IgD-negative memory B cell (primary cell): Measurements from ENCODE around the gene RPAP3. TPM values are rescaled to one million over a fixed set of nuclear protein-coding genes. Genes with fewer than 3 reads are reported as not detected.

Experiments used
- H3K27ac Mint-ChIP-seq, 3 donors: one replicate each; pipeline ENCODE4 v1.8.0; 2020 to 2022; ENCODE audit warnings: mild to moderate bottlenecking in 3 of 3, mixed read lengths in 3 of 3, moderate library complexity in 1 of 3
- H3K27me3 Mint-ChIP-seq: one replicate; pipeline ENCODE4 v1.8.0; 2021; ENCODE audit warnings: mixed read lengths
- H3K36me3 Mint-ChIP-seq: one replicate; pipeline ENCODE4 v1.8.0; 2020; ENCODE audit warnings: mild to moderate bottlenecking, mixed read lengths
- H3K4me1 Mint-ChIP-seq, 3 donors: one replicate each; pipeline ENCODE4 v1.8.0; 2020 to 2022; ENCODE audit warnings: mixed read lengths in 3 of 3, mild to moderate bottlenecking in 1 of 3
- H3K4me3 Mint-ChIP-seq, 4 donors: one replicate each; pipeline ENCODE4 v1.8.0; 2020 to 2022; ENCODE audit warnings: mild to moderate bottlenecking in 4 of 4, mixed read lengths in 4 of 4, moderate library complexity in 3 of 4
- H3K9me3 Mint-ChIP-seq, 3 donors: one replicate each; pipeline ENCODE4 v1.8.0; 2020 to 2021; ENCODE audit warnings: mixed read lengths in 3 of 3, mild to moderate bottlenecking in 1 of 3
- polyA plus RNA-seq: library from polyadenylated mRNA; unstranded; fragments of 300-500 nt; fragmentation: Illumina TruSeq; gene quantifications from one replicate; pipeline ENCODE4 v1.2.3, GENCODE V29; 2021

RPAP3 gene, protein sequence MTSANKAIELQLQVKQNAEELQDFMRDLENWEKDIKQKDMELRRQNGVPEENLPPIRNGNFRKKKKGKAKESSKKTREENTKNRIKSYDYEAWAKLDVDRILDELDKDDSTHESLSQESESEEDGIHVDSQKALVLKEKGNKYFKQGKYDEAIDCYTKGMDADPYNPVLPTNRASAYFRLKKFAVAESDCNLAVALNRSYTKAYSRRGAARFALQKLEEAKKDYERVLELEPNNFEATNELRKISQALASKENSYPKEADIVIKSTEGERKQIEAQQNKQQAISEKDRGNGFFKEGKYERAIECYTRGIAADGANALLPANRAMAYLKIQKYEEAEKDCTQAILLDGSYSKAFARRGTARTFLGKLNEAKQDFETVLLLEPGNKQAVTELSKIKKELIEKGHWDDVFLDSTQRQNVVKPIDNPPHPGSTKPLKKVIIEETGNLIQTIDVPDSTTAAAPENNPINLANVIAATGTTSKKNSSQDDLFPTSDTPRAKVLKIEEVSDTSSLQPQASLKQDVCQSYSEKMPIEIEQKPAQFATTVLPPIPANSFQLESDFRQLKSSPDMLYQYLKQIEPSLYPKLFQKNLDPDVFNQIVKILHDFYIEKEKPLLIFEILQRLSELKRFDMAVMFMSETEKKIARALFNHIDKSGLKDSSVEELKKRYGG
- 46.0 TPM for polyA plus RNA-seq

DNA sequence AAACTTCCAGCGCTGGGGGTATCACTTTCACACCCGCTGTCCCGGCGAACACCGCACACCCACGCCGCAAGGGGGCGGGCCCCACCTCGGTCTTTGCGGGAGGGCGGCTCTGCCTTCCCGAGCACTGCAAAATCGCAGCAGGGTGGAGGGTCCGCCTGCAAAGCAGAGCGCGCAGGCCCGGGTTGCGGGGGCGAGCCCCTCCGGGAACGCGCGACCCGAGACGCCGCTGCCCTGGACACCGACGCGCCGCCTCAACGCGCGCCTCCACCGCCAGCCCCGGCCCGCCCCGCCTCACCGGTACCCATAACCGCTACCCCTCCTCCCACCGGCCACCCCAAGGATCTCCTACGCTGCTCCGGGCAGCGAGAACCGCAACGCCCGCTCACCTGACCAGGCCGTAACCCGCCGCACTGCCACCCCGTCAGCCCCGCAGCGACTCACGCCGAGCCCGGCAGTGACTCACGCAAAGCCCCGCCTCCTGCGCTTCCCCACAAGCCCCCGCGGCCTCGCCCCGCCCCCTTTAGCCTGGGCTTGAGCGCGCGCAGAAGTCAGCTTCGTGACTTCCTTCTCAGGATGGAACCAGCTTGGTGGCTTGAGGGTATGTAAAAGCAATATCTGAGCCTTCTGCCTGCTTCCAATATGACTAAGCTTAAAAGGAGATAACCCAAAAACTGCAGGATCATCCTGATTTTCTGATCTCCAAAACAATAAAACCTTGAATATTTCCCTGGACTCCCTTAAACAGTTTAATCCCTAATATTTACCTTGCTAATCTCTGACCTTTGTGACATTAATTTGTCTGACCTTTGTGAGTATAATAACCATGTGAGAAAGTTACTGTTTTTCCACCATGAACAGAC lies at the start of gene RPAP3:
Gene RPAP3 (minus strand): TSS at position 465 of the 860 bp plus-strand sequence. CDS start 3,190 bp downstream, outside the sequence.
- H3K4me1 Mint-ChIP-seq = peaks cover 41 to 58% (median 54%) of the 10 kb centered on the region in 3 donors
- no peaks in the 10 kb centered on the region for H3K9me3 Mint-ChIP-seq
- peak within 1 kb of the TSS; percentile 85 to 100 (median 99) for H3K27ac Mint-ChIP-seq
- no peaks in the 10 kb centered on the region for H3K36me3 Mint-ChIP-seq
- H3K27me3 Mint-ChIP-seq = no peaks in the 10 kb centered on the region
- peak within 1 kb of the TSS; percentile 96 to 100 (median 97) for H3K4me3 Mint-ChIP-seq

DNA sequence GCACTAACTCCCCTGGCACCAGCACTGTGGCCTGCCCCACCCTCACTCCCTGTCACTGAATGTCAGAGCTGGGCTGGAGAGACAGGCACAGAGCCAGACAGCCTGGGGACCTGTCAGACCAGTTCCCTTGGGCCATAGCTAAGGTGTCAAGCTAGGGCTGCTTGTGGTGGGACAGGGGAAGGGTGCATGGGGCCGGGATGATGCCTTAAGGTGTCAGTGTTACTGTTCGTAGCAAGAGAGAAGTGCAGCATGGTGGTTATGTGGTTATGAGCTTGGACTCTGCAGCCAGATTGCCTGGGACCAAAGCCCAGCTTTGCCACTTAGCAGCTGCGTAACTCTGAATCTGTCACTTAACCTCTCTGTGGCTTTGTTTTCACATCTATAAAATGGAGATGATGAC lies 49.1 kb upstream of the RPAP3 start:
- H3K27me3 Mint-ChIP-seq = no peaks in the 10 kb centered on the region
- H3K9me3 Mint-ChIP-seq = peaks cover 0 to under 1% (median 0%) of the 10 kb centered on the region in 3 donors
- H3K4me3 Mint-ChIP-seq = peak overlapping the region in 2 of 4 donors; percentile 5 to 66
- H3K36me3 Mint-ChIP-seq = no peaks in the 10 kb centered on the region
- H3K27ac Mint-ChIP-seq = peak overlapping the region in 2 of 3 donors; percentile 21 to 91
- H3K4me1 Mint-ChIP-seq = peaks cover 22 to 42% (median 38%) of the 10 kb centered on the region in 3 donors

DNA sequence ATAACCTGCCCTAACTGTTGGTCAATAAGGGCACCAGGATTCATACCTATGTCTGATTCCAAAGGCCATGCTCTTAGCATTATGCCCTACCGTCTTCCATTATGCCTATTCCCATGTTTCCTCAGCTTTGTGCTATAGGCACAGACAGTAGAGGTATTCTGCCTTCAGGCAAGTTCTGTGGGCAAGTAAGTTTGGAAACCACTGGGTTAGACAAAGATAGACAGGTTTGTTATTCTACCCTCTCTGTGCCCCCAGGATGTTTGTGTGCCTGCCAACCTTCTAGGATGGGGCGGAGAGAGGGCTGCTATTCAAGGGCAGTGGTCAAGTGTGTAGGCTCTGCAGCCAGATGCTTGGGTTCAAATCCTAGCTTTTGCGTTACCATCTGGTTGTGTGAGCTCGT lies 48.3 kb upstream of the RPAP3 start:
- H3K9me3 Mint-ChIP-seq = peaks cover 0 to 2% (median 0%) of the 10 kb centered on the region in 3 donors
- peak overlapping the region in 2 of 4 donors; percentile 17 to 20 for H3K4me3 Mint-ChIP-seq
- no peaks in the 10 kb centered on the region for H3K27me3 Mint-ChIP-seq
- no peaks in the 10 kb centered on the region for H3K36me3 Mint-ChIP-seq
- H3K4me1 Mint-ChIP-seq = peaks cover 22 to 43% (median 39%) of the 10 kb centered on the region in 3 donors
- H3K27ac Mint-ChIP-seq = no peak overlapping the region

DNA sequence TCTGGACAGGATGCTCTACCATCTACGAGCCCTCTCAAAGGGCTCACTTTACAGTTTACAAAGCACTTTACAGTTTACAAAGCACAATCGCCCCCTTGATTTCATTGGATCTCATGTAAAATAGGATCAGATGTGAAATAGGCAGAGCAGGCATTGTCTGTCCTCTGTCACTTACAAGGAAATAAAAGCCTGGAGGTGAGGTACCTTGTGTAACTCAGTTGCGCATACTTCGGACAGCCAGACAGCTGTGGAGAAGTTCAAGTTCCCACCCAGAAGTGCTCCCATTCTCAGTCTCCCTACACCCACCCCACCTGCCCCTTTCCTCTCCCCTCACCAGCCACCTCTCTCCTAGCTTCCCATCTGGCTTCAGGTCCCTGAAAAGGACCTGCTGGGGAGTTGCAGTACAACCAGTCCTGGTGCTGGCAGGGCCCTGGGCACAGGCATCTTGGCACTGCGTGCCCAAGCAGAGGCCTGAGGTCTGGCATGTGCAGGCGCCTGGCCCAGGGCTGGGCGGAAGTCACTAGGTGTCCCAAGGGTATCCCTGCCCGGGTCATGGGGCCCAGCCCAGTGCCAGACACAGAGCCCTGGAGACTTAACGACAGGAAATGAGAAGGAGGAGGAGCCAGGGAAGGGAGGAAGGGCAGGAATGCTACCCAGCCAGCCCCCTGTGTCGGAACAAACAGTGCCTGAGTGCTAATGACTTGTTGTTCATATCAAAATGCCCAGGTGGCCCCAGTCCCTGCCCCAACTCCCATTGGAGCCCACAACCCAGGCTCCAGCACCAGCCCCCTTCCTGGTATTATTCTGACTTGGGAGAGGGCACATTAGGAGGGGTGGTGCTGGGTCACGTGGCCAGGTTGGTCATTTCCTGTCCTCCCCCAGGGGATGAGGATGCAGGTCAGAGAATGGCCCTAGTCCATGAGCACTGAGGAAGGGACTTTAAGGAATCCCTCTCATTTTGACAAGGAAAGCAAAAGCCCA lies 47.5 kb upstream of the RPAP3 start:
- Mint-ChIP-seq H3K4me3 (no peak overlapping the region), H3K27ac (peak overlapping the region in 2 of 3 donors; percentile 39 to 87), H3K4me1 (peaks cover 22 to 45% (median 41%) of the 10 kb centered on the region in 3 donors), H3K27me3 (no peaks in the 10 kb centered on the region), H3K9me3 (peaks cover 0 to 2% (median 0%) of the 10 kb centered on the region in 3 donors), H3K36me3 (no peaks in the 10 kb centered on the region)

DNA sequence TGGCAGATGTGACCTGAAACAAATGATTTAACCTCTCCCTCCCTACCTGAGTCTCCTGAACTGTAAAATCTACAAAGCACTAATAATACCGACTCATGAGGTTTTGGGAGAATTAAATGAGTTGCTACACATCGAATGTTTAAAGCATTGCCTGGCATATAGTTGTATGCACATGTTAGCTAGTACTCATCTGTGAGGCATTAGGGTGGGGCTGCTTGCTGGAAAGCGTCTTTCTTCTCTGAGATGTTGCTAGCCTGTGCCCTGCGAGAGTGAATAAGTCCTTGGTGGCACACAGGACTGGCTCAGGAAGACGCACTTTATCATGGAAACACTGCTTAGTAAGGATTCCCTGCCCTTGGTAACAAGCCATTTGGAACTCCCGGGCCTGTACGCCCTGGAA lies 46.7 kb upstream of the RPAP3 start:
- peaks cover 0 to 2% (median 0%) of the 10 kb centered on the region in 3 donors for H3K9me3 Mint-ChIP-seq
- H3K36me3 Mint-ChIP-seq = no peaks in the 10 kb centered on the region
- H3K27me3 Mint-ChIP-seq = no peaks in the 10 kb centered on the region
- H3K27ac Mint-ChIP-seq = peak overlapping the region in 1 of 3 donors; percentile 87
- peaks cover 21 to 45% (median 40%) of the 10 kb centered on the region in 3 donors for H3K4me1 Mint-ChIP-seq
- H3K4me3 Mint-ChIP-seq = no peak overlapping the region

DNA sequence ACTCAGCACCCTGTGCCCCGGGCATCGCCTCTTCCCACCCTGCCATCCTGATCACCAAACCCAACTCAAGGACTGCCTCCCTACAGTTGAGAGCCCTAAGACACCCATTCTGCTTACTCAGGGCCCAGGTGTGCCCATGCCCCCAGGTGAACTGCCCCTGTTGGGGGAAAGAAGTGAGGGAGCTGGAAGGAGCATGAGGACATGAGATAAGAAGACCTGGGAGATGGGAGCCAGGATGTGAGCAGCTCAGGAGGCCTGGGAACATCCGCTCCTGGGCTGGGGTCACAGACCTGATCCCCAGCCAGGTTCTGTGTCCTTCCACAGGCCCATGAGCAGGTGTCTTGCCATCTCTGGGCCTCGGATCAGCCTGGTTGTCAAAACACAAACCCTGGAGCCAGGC lies 46.3 kb upstream of the RPAP3 start:
- peaks cover 20 to 44% (median 39%) of the 10 kb centered on the region in 3 donors for H3K4me1 Mint-ChIP-seq
- H3K4me3 Mint-ChIP-seq = no peak overlapping the region

DNA sequence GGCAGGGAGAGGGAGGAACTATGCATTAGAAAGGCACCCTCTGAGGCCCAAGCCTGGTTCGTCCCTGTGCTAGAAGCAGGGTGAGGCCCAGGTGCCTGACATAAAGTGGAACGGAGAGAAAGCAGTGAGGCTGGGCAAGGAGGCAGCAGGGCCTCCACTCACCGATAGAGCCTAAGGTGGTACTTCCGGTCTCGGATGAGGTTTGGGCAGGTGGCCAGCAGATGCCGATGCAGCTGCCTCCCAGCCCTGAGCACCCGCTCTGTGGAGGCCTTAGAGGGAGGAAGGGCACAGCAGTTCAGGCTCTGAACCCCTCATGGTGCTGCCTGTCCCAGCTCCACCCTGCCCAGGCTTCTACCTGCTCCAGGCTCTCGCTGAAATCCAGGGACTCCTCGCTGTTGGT lies 45.7 kb upstream of the RPAP3 start:
- no peak overlapping the region for H3K4me3 Mint-ChIP-seq
- peaks cover 21 to 42% (median 41%) of the 10 kb centered on the region in 3 donors for H3K4me1 Mint-ChIP-seq
- H3K36me3 Mint-ChIP-seq = no peaks in the 10 kb centered on the region
- H3K27me3 Mint-ChIP-seq = no peaks in the 10 kb centered on the region
- H3K9me3 Mint-ChIP-seq = peaks cover 0 to 2% (median 0%) of the 10 kb centered on the region in 3 donors
- H3K27ac Mint-ChIP-seq = no peak overlapping the region

More for the DNA sequence above, 46.3 kb upstream of the RPAP3 start:
- Mint-ChIP-seq H3K9me3 (peaks cover 0 to 2% (median 0%) of the 10 kb centered on the region in 3 donors), H3K27me3 (no peaks in the 10 kb centered on the region), H3K27ac (no peak overlapping the region), H3K36me3 (no peaks in the 10 kb centered on the region)

DNA sequence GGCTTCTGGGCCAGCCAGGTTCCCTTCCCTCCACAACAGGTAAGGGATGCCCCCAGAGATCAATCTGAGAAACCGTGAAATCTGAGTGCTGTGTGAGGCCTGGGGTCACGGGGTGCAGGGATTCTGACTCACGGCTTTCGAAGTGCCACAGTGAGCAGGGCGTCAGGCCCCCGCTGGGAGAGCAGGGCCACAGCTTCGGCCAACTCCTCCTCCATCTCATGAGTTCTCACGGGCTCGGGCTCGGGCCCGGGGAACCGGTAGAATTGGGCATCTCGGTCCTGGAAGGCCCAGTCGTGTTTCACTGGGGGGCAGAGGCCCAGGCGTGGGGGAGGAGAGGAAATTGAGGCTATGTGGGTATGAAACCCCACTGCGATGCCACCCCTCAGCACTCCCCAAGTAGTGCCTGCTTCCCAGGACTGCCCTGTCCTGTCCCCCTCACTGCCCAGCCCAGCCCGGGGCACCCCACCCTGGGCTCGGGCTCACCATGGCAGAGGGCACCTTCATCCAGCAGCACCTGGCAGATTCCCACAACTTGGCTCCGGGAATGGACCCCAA lies 45.2 kb upstream of the RPAP3 start:
- no peak overlapping the region for H3K4me3 Mint-ChIP-seq
- H3K9me3 Mint-ChIP-seq = peaks cover 0 to 2% (median 0%) of the 10 kb centered on the region in 3 donors
- H3K4me1 Mint-ChIP-seq = peaks cover 17 to 40% (median 37%) of the 10 kb centered on the region in 3 donors
- H3K27me3 Mint-ChIP-seq = no peaks in the 10 kb centered on the region
- no peaks in the 10 kb centered on the region for H3K36me3 Mint-ChIP-seq
- H3K27ac Mint-ChIP-seq = no peak overlapping the region

DNA sequence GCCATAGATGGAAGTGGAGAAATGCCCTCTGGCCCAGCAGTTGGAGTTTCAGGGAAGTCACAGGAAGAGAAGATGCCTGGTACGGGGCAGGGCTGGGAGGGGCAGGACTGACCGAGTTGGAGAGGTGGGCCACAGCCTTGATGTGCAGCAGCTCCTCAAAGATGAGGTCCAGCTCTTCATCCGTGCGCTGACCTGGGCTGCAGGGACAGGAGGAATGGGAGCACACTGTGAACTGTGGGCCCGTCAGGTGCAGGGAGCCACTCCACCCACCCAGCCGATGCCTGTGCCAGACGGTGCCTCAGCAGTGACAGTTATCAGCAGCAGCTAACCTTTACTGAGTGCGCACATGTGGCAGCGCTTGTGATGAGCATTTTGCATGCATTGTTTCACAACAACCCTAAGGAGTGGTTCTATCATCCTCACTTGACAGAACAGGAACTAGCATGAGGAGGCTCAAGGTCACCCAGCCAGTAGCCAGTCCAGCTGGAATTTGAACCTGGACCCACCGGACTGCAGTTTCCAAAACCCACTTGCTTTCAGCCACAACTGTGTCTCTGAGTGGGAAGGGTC lies 44.5 kb upstream of the RPAP3 start:
- peaks cover 10 to 37% (median 33%) of the 10 kb centered on the region in 3 donors for H3K4me1 Mint-ChIP-seq
- no peaks in the 10 kb centered on the region for H3K36me3 Mint-ChIP-seq
- H3K27me3 Mint-ChIP-seq = no peaks in the 10 kb centered on the region

DNA sequence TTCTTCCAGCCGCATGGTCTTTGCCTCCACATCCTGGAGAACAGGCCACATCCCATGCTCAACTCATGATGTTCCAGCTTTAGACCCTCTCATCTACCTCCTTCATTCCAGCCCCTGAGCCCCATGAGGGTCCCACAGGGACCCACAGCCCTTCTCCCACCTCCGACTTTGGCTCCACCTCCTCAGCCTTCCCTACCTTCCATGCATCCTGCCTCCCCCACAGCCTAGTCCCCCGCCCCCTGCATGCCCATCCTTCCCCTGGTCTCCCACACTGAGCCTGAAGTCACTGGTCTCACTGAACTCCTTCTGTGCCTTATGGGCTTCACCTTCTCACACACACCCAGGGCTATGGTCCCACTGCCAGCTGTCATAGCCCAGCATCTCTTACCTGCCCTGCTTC lies 43.1 kb upstream of the RPAP3 start:
- H3K27ac Mint-ChIP-seq = no peak overlapping the region

More for the DNA sequence above, 44.5 kb upstream of the RPAP3 start:
- H3K4me3 Mint-ChIP-seq = no peak overlapping the region
- H3K9me3 Mint-ChIP-seq = peaks cover 0 to 2% (median 0%) of the 10 kb centered on the region in 3 donors
- H3K27ac Mint-ChIP-seq = peak overlapping the region in 1 of 3 donors; percentile 20

DNA sequence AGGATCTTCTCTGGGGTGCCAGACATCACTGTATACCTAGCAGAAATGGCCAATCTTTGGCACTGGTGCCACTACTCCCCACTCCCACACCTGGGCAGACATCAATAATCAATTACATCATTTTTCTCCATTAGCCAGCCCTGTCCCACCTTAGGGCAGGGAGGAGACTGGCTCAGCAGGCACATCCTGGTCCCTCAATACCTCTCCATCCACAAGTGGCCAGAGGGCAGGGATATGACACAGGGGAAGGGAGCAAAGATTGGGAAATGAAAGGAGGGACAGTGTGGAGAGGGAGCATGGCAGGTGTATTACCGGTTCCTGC lies 42.6 kb upstream of the RPAP3 start:
- peaks cover 0 to 2% (median 0%) of the 10 kb centered on the region in 3 donors for H3K9me3 Mint-ChIP-seq
- no peaks in the 10 kb centered on the region for H3K27me3 Mint-ChIP-seq
- H3K36me3 Mint-ChIP-seq = no peaks in the 10 kb centered on the region
- H3K4me1 Mint-ChIP-seq = peaks cover 12 to 29% (median 28%) of the 10 kb centered on the region in 3 donors
- H3K4me3 Mint-ChIP-seq = peak overlapping the region in 1 of 4 donors; percentile 85
- H3K27ac Mint-ChIP-seq = no peak overlapping the region

More for the DNA sequence above, 43.1 kb upstream of the RPAP3 start:
- Mint-ChIP-seq H3K9me3 (peaks cover 0 to 2% (median 0%) of the 10 kb centered on the region in 3 donors), H3K4me3 (peak overlapping the region in 1 of 4 donors; percentile 54), H3K27me3 (no peaks in the 10 kb centered on the region), H3K4me1 (peaks cover 8 to 30% (median 28%) of the 10 kb centered on the region in 3 donors), H3K36me3 (no peaks in the 10 kb centered on the region)

DNA sequence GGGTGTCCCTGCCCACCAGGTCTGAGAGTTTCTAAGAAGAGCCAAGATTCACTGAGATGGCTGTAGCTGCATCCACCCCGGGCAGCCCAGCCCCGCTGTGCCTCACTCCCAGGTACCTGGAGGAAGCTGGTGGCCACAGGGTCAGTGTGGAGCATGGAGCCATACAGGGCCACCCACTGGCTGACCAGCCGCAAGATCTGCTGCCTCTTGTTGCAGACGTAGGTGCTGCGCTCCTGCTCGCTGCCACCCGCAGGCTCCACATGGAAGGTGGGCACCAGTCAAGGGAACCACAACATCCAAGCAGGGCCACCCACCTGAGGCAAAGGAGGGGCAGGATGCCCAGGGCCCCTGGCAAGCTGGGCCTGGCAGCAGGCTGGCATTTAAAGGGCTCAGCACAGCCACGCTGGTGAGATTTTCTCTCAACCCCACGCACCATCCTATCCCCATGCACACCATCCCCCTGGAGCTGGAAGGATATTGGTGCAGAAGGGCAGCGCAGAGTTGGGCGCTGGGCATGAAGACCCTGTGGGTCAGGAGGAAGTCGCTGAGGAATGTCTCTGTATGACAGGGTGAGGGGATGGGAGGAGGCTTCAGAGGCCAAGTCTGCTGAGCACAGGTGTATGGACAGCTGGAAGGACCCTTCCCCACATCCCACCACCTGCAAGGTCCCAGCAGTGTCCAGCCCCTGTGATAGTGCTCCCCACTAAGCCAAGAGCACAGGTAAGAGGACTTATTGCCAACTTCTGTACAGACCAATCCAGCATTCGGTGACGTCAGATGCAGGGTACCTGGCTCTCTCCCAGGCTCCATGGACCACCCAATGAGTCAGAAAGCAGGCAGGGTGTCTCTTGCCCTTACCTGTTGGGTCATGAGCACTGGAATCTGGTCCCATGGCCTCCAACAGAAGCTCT lies 42.0 kb upstream of the RPAP3 start:
- H3K27me3 Mint-ChIP-seq = no peaks in the 10 kb centered on the region
- H3K4me3 Mint-ChIP-seq = peak overlapping the region in 2 of 4 donors; percentile 34 to 85
- peaks cover 17 to 28% (median 25%) of the 10 kb centered on the region in 3 donors for H3K4me1 Mint-ChIP-seq
- H3K9me3 Mint-ChIP-seq = peaks cover 0 to 2% (median 0%) of the 10 kb centered on the region in 3 donors
- H3K36me3 Mint-ChIP-seq = no peaks in the 10 kb centered on the region
- H3K27ac Mint-ChIP-seq = no peak overlapping the region
